HL-60 (cell line): ENCODE measurements around the gene ADAMTS12.

Experiments
- CTCF ChIP-seq: IDR thresholded peaks from one replicate; pipeline ENCODE4 v1.5.1; 2011; ENCODE audit warnings: low read length, control low read depth, inconsistent platforms; ENCODE audit not compliant: insufficient read depth
- GABPA ChIP-seq: IDR thresholded peaks from 2 replicates; pipeline ENCODE4 v1.6.1; 2012; ENCODE audit warnings: low read depth
- POLR2AphosphoS5 ChIP-seq: IDR thresholded peaks from 2 replicates; pipeline ENCODE4 v1.6.1; 2012; ENCODE audit warnings: low read depth
- REST ChIP-seq: IDR thresholded peaks from 2 replicates; pipeline ENCODE4 v1.6.1; 2012; ENCODE audit warnings: low read depth; ENCODE audit not compliant: insufficient replicate concordance

GRCh38 chr5:33792559-33792958 lies 99.2 kb downstream of the ADAMTS12 start:
- no peak for TF ChIP-seq CTCF
- TF ChIP-seq REST = no peak
- TF ChIP-seq POLR2AphosphoS5 = no peak
- TF ChIP-seq GABPA = no peak
